COLO668 (cell line): ENCODE measurements around the gene SATB1.

Experiments used
- DNase-seq: peaks from one replicate; lab custom pipeline; 2025; ENCODE audit not compliant: unreplicated experiment; lab: John Stamatoyannopoulos, UW

Gene SATB1

GRCh38 chr3:18432752-18433151 lies 7.6 kb upstream of the SATB1 start:
- no peak for DNase-seq

DNA sequence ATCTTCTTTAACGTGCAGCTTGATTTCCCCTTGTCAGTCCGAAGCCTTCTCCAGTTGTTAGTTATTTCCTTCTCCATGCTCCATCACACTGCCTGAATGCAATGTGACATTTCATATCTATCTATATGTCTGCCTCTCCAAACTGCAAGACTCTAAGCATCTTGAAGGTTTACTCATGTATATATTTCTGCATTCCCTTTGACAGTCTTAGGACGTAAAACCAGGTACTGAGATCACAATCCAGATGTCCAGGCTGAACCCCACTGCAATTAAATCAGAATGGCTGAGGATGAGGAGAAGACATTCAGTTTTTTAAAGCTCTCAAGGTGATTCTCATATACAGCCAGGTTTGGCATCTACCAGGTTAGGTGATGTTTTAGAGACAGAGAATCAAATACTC lies 6.1 kb upstream of the SATB1 start:
- DNase-seq = no peak

DNA sequence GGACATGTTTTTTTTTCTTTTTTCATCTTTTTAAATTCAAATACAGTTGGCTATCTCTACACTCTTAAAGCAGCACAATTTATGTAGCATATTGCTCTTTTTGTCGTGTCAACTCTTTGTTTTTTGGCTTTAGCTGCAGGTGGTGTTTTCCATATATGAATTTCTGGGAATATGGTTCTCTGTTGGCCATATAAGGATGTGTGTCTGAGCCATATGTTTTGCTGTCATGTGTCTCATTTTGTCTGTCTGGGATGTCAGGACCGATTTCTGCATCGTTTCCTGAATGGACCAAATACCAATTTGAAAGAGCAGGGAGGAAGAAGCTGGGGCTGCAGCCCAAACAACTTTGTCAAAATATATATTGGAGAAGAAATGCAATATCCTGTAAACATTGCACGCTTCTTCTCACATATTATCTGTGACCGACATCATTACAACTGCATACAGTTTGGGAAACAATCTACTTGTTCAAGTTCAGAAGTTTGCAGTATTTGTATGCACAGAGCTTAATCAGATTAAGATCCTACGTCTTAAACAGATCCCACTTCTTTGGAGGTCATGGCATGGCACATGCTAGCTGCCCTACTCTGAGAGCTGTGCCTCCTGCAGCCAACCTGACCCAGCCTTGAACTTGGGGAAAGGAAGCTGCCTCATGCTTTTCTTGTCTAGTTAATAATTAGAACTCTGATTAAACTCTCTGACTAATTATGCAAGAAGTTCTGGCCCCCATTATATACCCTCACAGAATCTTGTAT lies 4.0 kb upstream of the SATB1 start:
- DNase-seq = no peak

DNA sequence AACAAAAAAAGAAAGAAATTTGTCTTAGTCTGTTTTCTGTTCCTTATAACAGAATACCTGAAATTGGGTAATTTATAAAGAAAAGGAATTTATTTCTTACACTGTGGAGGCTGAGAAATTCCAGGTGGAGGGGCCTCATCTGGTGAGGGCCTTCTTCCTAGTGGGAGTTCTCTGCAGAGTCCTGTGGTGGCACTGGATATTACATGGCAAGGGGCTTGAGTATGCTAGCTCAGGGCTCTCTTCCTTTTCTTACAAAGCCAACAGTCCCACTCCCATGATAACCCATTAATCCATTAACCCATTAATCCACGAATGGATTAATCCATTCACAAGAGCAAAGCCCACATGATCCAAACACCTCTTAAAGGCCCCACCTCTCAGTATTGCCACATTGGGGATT lies 2.9 kb upstream of the SATB1 start:
- DNase-seq = no peak

GRCh38 chr3:18426597-18427193 lies 1.6 kb upstream of the SATB1 start:
- no peak for DNase-seq

GRCh38 chr3:18425641-18426257 lies 610 bp upstream of the SATB1 start:
- peak; percentile 84 for DNase-seq

DNA sequence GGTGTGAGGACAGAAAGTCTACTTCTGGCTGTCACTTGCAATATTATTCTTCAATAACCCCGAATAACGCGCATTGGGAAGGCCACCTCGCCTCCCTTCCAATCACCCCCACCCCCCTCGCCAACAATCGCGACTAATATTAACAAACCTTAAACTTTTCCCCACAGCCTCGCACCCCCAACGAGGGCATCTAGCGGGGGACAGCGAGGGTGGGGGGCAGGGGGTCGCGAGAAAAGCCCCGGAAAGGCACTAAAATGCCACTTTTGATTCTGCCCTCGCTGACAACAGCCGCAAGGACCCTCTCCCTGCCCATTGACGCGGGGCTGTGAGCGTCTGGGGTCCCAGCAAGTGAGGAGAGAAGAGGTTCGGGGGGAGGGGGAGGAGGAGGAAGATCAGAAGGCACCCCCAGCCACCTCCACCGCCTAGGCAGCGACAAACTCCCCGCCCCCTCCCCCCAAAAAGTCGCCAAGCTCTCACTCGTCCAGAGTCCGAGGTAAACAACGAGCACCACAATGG lies 868 bp downstream of the SATB1 start:
- no peak for DNase-seq

DNA sequence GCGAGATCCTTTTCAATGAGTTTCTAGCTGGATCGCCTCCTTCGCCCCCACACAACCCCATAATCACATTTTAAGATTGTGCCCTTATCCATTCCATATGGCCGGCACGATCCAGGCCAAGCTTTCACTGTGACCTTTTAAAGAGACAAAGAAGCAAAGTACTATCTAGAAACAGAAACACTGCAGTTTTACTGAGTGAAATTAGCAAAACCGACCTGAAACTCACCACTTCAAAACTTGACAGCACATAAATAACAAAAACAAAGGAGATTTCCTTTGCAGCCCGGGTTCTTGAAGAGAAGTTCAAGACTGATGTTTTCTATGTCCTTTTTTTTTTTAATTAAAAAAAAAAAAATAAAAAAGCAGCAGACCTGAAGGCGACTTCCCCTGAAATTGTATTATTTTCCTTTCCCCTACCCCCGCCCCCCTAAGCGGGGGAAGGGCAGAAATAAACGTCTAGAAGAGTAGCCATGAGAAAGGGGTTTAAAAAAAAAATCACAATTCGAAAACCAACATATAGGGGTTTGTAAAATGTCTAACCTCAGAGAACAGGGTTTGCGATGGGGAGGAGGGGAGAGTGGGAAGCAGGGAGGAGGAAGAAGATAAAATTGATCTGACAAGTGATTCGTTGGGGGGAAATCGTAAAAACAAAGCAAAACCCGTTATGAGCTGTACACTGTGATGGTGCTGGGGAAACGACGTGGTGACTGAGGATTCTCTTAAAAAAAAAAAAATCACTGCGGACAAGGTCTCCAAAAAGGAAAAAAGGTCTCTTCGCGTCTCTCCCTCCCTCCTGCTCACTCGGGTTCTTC lies 1.5 kb downstream of the SATB1 start:
- peak; percentile 29 for DNase-seq

GRCh38 chr3:18422972-18423371 lies 2.2 kb downstream of the SATB1 start:
- no peak for DNase-seq

GRCh38 chr3:18420555-18420954 lies 4.6 kb downstream of the SATB1 start:
- no peak for DNase-seq

- DNase-seq = no peak
These were observed 5.9 kb downstream of the SATB1 start for GRCh38 chr3:18419232-18419631.

DNA sequence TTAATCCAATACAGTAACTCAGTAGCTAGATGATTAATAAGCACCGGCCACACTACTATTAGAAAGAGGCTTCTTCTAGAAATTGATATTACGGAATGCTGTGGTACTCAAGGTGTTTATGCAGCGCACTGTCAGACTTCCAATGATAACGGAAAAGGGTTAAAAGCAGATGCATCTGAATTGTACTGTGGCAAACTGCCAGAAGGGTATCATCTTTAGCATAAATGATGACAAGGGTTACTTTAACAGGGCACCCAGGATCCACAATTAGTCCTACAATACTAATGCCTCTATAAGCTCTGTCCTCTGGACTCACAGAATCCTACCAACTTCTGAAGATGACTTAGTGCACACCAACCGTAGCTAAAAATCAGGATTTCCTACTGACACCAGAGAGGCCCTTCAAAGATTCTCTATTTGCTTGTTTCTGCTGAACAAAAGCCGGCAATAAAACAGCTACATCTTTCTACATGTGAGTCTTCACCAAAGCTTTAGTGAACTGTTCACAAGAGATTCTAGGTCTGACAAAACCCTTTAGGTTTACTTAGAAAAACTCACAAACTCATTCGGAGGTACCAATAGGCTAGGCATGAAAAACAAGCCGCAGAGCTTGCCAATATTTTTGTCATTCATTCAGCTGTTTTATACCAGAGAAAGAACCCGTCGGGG lies 7.1 kb downstream of the SATB1 start:
- no peak for DNase-seq

- DNase-seq = no peak
These were observed 8.8 kb downstream of the SATB1 start for GRCh38 chr3:18416332-18416731.

DNA sequence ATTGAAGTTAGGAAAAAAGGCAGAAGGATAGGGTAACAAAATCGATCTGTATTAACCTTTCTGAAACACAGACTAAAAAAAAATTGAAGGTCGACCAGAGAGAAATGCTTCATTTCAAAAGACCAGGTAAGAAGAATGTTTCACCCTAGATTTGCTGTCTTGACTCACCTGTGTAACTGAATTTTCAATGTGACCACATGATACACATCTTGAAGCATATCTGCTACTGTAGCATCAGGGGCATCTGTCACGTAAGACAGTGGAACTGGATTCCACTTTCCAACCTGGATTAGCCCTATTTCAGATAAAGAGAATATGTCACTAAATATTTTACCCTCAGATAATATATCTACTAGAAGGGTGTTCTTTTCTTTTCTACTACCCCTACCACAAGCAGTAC lies 9.3 kb downstream of the SATB1 start:
- DNase-seq = no peak

DNA sequence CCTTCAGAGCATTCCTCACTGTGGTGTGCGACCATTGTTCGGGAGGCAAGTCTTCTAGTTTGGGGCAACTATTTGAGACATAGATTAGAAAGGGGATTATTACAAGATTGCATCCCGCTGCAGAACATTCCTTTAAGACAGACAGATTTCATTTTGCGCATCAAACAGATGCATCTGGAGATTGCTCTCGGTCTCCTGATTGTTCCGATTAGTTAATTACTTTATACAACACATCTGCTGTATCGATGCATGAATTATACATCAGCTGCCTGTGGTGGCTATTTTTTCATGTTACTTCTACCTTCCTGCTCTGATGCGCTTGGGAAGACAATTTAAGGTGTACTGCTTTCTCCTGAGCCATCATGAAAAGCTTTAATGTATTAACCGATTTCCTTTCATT lies 10.0 kb downstream of the SATB1 start:
- no peak for DNase-seq

- no peak for DNase-seq
These were observed 12.5 kb downstream of the SATB1 start for GRCh38 chr3:18412684-18413083.

GRCh38 chr3:18411541-18411940 lies 13.6 kb downstream of the SATB1 start:
- DNase-seq = no peak

DNA sequence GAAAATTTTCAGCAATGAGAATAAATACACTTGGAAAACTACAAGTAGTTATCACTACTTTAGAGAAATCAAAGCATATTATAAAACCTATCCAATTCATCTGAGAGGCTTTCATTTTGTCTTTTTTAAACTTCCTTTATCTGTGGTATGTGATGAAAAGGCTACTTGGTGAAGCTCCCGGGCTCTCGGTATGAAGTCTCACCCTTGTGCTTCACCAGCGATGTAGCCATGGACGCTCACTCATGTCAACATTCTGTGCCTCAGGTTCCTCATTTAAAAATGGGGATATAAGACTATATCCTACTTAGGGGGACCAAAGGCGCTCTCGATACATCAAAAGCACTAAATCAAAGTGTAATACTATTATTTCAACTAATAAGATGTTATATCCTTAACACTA lies 14.9 kb downstream of the SATB1 start:
- no peak for DNase-seq

DNA sequence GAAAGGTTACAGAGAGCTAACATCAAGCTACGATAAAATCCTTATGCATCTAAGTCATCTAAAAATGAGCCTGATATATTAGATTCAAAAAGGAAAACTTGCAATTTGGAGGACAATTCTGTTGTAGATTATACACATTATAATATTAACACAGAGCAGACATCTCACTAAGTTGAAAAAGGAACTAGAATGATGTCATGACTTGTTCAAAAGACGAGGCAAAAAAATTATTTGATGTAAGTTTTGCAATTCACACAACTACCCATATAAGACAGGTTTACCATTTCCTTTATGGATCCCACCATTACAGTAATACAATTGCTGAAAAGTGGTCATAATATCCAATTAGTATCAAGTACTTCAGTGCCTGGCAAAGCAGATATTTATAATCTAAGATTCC lies 15.9 kb downstream of the SATB1 start:
- DNase-seq = no peak

DNA sequence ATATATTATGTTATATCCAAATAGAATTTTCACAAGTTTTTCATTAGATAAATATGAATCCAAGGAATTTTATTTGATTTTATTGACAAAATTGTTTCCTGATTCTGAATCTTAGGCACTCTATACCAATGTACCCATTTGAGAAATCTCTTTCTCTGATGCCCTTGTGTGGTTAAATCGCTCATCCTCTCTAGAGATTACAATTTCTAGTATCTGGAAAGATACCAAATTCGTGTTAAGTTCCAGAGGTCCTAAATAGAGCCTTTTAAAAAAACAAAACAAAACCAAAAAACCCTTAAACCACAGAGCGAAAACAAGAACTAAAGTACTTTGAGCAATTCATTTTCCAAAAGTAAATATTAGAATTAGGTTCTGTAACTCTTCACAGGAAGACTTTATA lies 20.0 kb downstream of the SATB1 start:
- no peak for DNase-seq

DNA sequence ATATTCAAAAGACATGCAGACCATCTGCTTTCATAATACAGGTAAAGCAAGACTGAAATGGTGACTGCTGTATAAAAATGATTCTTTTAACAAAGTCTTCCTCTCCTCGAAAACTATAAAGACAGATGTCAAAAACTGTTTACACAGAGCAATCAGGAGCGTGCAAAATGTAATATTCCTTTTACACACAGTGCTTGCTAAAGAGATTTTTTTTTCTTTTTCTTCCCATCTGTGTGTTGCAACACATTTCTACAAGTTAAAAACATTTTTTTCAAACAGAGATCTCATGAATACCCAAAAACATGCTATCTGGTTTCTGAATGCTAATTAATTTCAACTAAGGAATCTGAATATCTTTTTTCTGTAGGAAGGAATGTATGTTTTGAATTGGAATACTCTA lies 22.1 kb downstream of the SATB1 start:
- no peak for DNase-seq
